Measurements from ENCODE around the gene RPUSD1.
"Not testable (repeated sequence)": the region's sequence is repeated elsewhere in the genome, so short reads cannot be mapped to it uniquely, and the experiment has no call there.

The RPUSD1 gene

DNA sequence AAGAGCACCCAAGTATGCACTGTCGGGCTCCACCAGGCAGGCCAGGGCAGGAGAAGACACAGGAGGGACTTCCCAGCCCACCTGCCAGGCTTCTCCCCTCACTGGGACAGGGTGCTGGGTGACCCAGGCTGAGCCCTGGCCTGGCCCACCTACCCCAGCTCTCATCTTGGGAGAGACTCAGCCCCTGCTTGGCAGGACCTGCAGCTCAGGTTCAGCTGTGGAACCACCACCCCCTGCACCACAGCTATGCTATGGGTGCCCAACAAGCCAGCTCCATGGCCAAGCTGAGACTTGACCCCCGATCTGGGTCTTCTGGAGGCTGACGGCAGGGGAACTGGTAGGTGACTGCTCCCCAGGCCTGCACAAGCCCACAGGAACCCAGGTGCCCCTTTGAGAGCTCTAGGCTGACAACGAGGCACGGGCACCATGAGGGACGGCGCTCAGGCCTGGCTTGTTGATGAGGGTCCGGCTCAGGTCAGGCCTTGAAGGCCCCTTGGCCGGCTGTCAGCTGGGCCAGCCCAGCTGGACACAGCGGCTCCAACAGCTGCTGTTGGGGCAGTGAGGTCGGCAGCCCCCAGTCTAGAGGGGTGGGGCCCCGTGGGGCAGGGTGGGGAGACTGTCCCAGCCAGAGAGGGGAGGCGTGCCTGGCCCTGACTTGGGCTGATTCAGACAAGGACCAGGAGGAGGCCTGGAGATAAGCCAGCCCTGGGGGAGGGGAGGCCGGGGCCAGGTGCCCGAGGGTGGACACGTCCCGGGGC is 4.6 kb downstream of the RPUSD1 start:
- TF ChIP-seq JUND (IDR thresholded peaks at IDR 0.05; ENCODE audit: low read depth): no peak
- DNase-seq (ENCODE audit: low read depth in 1 of 2, low spot score in 1 of 2): no peak
- in situ Hi-C loops (cut with HindIII; ENCODE audit: low pct_unique_long_range_greater_than_20kb, low sequenced_read_pairs): no loop called here

DNA sequence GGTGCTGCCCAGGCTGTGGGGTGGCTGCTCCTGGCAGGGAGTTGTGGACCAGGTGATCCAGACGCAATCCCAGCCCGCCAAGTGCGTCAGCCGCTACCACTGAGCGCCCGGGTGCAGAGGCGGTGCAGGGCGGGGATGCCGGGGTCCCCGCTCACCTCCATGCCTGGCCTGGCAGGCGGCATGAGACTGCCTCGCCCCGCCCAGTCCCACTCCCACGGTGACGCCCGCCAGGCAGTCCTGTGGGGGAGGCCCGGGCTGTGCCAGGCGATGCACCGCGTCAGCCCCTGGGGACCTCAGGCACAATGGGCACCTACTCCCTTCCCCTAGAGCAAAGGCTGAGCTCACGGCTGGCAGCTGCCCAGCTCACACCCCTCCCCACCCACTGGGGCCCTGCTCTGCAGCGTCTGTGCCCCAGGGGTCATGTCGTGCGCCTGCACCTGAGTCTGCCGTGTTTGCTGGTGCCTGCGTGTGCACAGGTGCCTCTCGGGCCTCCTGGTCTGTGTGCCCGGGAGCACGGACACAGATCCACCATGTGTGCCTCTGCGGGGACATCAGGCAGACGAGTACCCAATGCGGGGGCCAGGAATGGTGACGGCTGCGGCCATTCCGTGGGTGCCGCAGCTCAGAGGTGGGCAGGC is 5.3 kb downstream of the RPUSD1 start:
- in situ Hi-C loops (cut with HindIII; ENCODE audit: low pct_unique_long_range_greater_than_20kb, low sequenced_read_pairs): no loop called here
- no peak for DNase-seq (ENCODE audit: low read depth in 1 of 2, low spot score in 1 of 2)
- TF ChIP-seq JUND (IDR thresholded peaks at IDR 0.05; ENCODE audit: low read depth): no peak

DNA sequence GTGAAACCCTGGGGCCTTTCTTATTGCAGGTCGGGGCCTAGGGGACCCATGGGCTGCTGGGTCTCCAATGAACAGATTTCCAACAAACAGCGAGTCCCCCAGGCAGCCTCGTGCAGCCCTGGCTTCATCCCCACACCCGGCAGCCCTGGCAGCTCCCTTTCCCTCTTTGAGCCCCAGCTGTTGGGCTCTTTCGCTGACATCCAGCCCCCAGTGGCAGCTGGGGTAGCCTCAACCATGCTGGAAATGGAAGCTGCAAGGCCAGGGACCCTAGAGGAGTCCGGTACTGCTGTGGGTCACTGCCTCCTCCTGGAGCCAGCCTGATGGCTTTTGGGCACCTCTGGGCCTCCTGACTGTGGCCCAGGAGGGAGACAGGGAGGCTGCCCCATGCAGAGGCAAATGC is 5.9 kb downstream of the RPUSD1 start:
- no peak for TF ChIP-seq JUND (IDR thresholded peaks at IDR 0.05; ENCODE audit: low read depth)
- DNase-seq (ENCODE audit: low read depth in 1 of 2, low spot score in 1 of 2): no peak
- in situ Hi-C loops (cut with HindIII; ENCODE audit: low pct_unique_long_range_greater_than_20kb, low sequenced_read_pairs): no loop called here

DNA sequence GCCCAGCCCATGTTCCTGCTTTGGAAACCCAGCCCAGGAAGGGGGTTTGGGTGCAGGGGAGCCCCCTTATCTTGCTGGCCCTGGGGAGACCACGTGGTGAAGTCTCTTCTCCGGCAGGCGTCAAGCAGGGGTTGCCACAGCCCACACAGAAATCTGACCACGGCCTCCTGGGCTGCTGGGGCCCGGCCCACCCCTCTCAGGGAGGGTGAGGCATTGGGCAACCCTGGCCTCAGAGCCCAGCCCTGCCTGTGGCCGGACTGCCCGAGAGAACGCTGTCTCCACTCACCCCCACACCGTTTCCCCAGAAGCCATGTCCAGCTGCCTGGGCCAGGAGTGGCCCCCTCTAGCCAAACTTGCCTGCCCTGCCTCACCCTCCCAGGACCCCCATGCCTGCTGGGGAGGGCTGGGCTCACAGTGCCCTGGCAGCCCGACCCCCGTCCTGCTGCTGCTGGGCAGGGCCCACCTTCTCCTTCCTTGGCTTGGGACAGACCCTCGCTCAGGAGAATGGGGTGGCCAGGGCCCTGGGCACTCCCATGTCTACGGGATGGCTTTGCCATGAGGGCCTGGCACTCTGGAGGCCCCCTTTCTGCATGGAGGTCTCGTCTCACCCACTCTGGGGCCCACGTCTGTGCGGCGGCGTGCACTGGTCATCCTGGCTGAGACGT is 6.7 kb downstream of the RPUSD1 start:
- in situ Hi-C loops (cut with HindIII; ENCODE audit: low pct_unique_long_range_greater_than_20kb, low sequenced_read_pairs): no loop called here
- DNase-seq (ENCODE audit: low read depth in 1 of 2, low spot score in 1 of 2): no peak
- no peak for TF ChIP-seq JUND (IDR thresholded peaks at IDR 0.05; ENCODE audit: low read depth)

DNA sequence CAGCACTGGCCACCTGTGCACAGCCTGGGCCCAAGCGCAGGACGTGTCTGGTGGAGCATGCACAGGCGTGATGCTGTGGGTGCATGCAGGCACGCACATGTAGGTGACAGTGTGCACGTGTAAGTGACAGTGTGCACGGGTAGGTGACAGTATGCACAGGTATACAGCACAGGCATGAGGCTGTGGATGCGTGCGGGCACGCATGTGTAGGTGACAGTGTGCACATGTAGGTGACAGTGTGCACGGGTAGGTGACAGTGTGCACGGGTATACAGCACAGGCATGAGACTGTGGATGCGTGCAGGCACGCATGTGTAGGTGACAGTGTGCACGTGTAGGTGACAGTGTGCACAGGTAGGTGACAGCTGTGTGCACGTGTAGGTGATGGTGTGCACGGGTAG is 7.9 kb downstream of the RPUSD1 start:
- no peak for TF ChIP-seq JUND (IDR thresholded peaks at IDR 0.05; ENCODE audit: low read depth)
- DNase-seq (ENCODE audit: low read depth in 1 of 2, low spot score in 1 of 2): no peak
- in situ Hi-C loops (cut with HindIII; ENCODE audit: low pct_unique_long_range_greater_than_20kb, low sequenced_read_pairs): no loop called here

DNA sequence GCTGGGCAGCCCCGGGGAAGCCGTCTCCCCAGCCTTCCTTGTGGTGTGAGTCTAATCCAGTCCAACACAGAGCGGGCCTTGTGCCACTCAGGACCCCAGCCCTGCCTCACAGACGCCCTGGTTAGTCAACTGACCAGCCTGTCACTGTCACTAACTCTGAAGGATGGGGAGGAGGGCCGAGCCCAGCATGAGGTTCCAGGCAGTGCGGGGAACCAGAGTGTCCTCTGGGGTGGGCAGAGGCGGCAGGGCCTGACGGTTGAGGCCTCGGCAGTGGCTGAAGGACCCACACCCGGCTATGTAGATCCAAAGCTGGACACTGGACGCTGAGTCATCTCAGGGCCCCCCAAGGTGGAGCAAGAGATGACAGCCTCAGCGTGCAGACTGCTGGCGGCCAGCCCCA is 8.6 kb downstream of the RPUSD1 start:
- TF ChIP-seq JUND (IDR thresholded peaks at IDR 0.05; ENCODE audit: low read depth): no peak
- in situ Hi-C loops (cut with HindIII; ENCODE audit: low pct_unique_long_range_greater_than_20kb, low sequenced_read_pairs): no loop called here

DNA sequence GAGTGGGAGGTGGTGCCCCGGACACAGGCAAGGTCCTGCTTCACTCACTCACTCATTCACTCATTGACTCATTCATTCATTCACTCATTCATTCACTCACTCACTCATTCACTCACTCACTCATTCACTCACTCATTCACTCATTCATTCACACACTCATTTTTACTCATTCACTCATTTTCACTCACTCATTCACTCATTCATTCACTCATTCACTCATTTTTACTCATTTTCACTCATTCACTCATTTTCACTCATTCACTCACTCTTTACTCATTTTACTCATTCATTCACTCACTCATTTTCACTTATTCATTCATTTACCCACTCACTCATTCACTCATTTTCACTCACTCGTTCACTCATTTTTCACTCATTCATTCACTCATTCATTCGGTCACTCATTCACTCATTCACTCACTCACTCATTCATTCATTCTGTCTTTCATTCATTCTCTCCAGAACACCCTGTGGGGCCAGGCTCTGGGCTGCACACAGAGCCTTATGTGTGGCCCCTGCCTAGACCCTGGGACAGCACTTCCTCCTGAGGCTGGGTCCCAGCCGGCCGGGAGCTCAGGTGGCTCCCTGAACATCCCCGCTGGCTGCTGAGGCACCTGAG is 9.2 kb downstream of the RPUSD1 start:
- in situ Hi-C loops (cut with HindIII; ENCODE audit: low pct_unique_long_range_greater_than_20kb, low sequenced_read_pairs): no loop called here
- DNase-seq (ENCODE audit: low read depth in 1 of 2, low spot score in 1 of 2): no peak
- no peak for TF ChIP-seq JUND (IDR thresholded peaks at IDR 0.05; ENCODE audit: low read depth)

More for the DNA sequence above, 8.6 kb downstream of the RPUSD1 start:
- DNase-seq (ENCODE audit: low read depth in 1 of 2, low spot score in 1 of 2): no peak

DNA sequence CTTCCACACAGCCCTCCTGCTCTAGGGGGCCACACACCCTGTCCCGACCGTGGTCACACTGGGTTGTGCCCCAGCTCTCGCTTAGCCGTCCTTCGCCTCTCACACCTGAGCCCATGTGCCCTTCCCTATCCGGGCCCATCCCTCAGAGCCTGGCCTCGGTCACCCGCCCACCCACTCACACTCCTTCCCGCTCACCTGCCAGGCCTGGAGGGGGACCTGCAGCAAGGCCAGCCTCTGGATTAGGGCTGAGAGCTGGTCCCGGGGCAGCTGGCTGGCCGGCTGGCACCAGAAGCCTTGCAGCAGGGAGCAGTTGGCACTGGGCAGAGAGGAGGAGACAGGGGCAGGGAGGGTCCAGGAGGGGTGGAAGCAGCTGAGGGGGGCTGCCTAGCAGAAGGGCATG is 9.7 kb downstream of the RPUSD1 start:
- TF ChIP-seq JUND (IDR thresholded peaks at IDR 0.05; ENCODE audit: low read depth): no peak
- DNase-seq (ENCODE audit: low read depth in 1 of 2, low spot score in 1 of 2): no peak
- in situ Hi-C loops (cut with HindIII; ENCODE audit: low pct_unique_long_range_greater_than_20kb, low sequenced_read_pairs): no loop called here

DNA sequence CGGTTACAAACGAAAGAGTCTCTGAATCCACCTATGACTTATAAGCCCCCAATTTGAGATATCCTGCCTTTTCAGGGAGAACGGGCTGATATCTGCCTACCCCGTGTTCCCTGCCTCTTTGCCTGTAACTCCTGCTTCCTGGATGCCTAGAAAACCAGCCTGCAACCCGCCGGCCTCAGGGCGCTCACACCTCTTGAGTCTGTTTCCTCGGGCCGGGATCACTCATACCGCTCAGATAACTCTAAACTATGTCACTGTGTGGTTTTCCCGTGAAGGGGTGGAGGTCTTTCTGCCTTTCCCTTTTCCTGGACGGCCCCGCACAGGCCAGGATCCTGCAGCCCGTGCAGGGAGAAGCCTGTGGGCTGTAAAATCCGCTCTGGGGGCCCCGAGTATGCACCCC is 10.4 kb downstream of the RPUSD1 start:
- TF ChIP-seq JUND (IDR thresholded peaks at IDR 0.05; ENCODE audit: low read depth): no peak
- no peak for DNase-seq (ENCODE audit: low read depth in 1 of 2, low spot score in 1 of 2)
- in situ Hi-C loops (cut with HindIII; ENCODE audit: low pct_unique_long_range_greater_than_20kb, low sequenced_read_pairs): no loop called here

DNA sequence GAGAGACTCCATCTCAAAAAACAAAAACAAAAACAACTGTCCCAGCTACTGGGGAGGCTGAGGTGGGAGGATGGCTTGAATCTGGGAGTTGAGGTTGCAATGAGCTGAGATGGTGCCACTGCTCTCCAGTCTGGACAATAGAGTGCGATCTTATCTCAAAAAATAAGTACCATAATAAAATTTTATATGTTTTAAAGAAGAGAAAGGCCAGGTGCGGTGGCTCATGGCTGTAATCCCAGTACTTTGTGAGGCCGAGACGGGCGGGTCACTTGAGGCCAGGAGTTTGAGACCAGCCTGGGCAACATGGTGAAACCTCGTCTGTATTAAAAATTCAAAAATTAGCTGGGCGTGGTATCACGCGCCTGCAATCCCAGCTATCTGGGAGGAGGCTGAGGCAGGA is 11.4 kb downstream of the RPUSD1 start:
- in situ Hi-C loops (cut with HindIII; ENCODE audit: low pct_unique_long_range_greater_than_20kb, low sequenced_read_pairs): no loop called here
- no peak for TF ChIP-seq JUND (IDR thresholded peaks at IDR 0.05; ENCODE audit: low read depth)
- DNase-seq (ENCODE audit: low read depth in 1 of 2, low spot score in 1 of 2): no peak

DNA sequence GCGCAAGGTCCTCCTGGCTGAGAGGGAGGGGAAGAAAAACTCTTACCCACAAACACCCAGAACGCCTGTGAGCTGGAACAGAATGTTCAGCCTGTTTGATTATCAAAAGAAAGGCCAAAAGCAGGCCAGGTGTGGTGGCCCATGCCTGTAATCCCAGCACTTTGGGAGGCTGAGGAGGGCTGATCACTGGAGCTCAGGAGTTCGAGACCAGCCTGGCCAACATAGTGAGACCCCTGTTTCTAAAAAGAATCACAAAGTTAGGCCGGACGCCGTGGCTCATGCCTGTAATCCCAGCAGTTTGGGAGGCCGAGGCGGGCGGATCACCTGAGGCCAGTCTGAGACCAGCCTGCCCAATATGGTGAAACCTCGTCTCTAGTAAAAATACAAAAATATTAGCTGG is 11.9 kb downstream of the RPUSD1 start:
- in situ Hi-C loops (cut with HindIII; ENCODE audit: low pct_unique_long_range_greater_than_20kb, low sequenced_read_pairs); DNase-seq (ENCODE audit: low read depth in 1 of 2, low spot score in 1 of 2): not testable (repeated sequence)

DNA sequence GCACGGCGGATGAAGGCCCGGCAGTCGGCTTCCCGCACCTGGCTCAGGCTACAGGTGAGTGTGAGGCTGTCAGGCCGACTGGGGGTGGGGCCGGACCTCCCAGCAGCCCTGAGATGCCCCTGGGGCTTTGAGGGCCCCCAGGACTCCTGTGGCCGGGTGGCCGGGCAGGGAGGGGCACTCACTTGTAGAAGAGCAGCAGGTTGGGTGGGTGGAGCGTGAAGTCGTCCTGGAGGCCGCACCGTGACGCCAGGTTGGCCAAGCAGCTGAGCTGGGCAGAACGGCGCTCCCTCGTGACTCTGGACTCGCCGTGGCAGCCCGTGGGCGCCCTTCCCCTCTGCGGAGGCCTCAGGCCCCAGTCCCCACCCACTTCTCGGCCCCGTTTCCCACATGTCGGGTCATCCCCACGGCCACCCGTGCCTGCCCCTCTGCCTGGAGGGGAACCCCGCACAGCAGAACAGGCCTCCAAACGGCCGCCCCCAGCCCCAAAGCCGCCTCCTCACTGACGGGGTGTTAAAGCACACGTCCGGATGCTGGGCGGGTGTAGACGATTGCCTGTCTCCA is 12.9 kb downstream of the RPUSD1 start:
- TF ChIP-seq JUND (IDR thresholded peaks at IDR 0.05; ENCODE audit: low read depth): no peak
- DNase-seq (ENCODE audit: low read depth in 1 of 2, low spot score in 1 of 2): no peak
- in situ Hi-C loops (cut with HindIII; ENCODE audit: low pct_unique_long_range_greater_than_20kb, low sequenced_read_pairs): no loop called here

Data from T47D (cell line).